ENCODE results near the gene GSAP.

GSAP gene

GRCh38 chr7:77329466-77330168 is 86.5 kb downstream of the GSAP start:
- TF ChIP-seq ZFX (IDR thresholded peaks at IDR 0.05; ENCODE audit: borderline replicate concordance): no peak
- TF ChIP-seq, protein P1, sequence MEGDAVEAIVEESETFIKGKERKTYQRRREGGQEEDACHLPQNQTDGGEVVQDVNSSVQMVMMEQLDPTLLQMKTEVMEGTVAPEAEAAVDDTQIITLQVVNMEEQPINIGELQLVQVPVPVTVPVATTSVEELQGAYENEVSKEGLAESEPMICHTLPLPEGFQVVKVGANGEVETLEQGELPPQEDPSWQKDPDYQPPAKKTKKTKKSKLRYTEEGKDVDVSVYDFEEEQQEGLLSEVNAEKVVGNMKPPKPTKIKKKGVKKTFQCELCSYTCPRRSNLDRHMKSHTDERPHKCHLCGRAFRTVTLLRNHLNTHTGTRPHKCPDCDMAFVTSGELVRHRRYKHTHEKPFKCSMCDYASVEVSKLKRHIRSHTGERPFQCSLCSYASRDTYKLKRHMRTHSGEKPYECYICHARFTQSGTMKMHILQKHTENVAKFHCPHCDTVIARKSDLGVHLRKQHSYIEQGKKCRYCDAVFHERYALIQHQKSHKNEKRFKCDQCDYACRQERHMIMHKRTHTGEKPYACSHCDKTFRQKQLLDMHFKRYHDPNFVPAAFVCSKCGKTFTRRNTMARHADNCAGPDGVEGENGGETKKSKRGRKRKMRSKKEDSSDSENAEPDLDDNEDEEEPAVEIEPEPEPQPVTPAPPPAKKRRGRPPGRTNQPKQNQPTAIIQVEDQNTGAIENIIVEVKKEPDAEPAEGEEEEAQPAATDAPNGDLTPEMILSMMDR (IDR thresholded peaks at IDR 0.05): no peak
- H3K27ac ChIP-seq: no peak overlapping the region

DNA sequence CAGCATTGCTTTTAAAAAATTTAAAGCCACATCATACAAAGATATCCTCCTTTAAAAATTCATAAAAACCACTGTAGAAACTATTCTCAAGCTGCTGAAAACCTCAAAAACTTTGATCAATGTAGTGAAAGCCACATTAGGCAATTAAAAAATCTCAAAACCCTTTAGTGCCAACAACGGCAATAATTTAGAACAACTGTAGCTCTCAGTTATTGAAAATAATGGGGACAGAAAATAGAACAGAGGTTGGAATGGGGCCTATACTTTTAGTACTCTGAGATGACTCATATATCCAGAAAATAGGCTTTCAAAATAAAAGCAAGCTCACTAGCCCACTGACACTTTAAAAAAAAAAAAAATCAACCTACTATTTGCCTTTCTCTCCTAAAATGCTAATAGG is 87.5 kb downstream of the GSAP start:
- H3K27ac ChIP-seq: no peak overlapping the region
- TF ChIP-seq ZFX (IDR thresholded peaks at IDR 0.05; ENCODE audit: borderline replicate concordance): no peak
- TF ChIP-seq, protein P1 (IDR thresholded peaks at IDR 0.05): no peak

- H3K27ac ChIP-seq: no peak overlapping the region
- TF ChIP-seq ZFX (IDR thresholded peaks at IDR 0.05; ENCODE audit: borderline replicate concordance): no peak
- TF ChIP-seq, protein P1 (IDR thresholded peaks at IDR 0.05): no peak
Measured at GRCh38 chr7:77327932-77328628, 88.1 kb downstream of the GSAP start.

GRCh38 chr7:77327067-77327931 is 88.8 kb downstream of the GSAP start:
- H3K27ac ChIP-seq: no peak overlapping the region
- no peak for TF ChIP-seq ZFX (IDR thresholded peaks at IDR 0.05; ENCODE audit: borderline replicate concordance)
- TF ChIP-seq, protein P1 (IDR thresholded peaks at IDR 0.05): no peak

GRCh38 chr7:77326131-77326530 is 90.0 kb downstream of the GSAP start:
- TF ChIP-seq ZFX (IDR thresholded peaks at IDR 0.05; ENCODE audit: borderline replicate concordance): no peak
- TF ChIP-seq, protein P1 (IDR thresholded peaks at IDR 0.05): no peak
- no peak overlapping the region for H3K27ac ChIP-seq

DNA sequence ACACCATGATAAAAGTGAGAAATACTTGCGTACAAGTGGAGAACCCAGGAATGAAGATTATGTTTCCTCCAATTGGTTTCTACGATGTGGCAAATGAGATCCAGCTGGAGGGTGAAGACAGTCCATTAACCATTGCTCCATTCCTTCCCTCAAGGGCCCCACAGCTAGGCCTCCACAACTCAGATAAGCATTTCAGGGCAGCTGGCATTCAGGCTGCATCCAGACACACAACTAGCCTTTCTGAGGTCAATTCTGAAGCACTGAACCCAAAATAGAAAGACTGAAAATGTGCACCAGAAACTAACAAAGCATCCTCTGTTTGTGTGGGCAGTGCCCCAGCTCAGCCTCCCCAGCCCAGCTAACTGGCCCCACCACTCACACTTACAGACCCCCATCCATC is 94.8 kb downstream of the GSAP start:
- no peak overlapping the region for H3K27ac ChIP-seq

More for the DNA sequence above, 94.8 kb downstream of the GSAP start:
- TF ChIP-seq, protein P1 (IDR thresholded peaks at IDR 0.05): no peak
- TF ChIP-seq ZFX (IDR thresholded peaks at IDR 0.05; ENCODE audit: borderline replicate concordance): no peak
